ENCODE results near the gene PPP1R2C.
A peak's percentile ranks its signal among the peaks of the same experiment; 100 is the strongest.

Gene PPP1R2C

DNA sequence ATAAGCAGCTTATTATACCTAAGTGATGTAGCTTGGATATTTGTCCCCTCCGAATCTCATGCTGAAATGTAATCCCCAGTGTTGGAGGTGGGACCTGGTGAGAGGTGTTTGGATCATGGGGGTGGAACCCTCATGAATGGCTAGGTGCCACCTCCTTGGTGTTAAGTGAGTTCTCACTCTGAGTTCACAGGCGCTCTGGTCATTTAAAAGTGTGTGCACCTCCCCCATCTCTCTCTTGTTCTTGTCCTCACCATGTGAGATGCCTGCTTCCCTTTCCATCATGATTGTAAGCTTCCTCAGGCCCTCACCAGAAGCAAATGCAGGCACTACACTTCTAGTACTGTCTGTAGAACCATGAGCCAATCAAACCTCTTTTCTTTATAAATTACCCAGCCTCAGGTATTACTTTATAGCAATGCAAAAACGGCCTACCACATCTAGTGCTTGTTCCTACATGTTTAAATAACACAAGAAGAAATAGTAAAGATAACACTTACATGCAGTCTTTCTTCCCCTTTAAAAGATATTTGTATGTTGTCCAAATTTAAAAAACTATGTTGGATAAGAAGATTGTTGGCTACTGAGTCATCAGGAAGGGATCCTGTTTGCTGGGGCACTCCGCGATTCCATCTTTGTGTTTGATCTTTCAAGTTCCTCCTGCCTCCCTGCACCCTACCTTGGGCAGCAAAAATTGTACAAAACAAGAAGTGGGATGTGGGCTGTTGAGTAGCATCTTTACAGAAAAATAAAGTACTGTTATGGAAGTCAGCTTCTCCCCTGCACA, 29.7 kb downstream of the PPP1R2C start:
- DNase-seq, result no peak

GRCh38 chrX:42746606-42747005, 31.4 kb downstream of the PPP1R2C start:
- DNase-seq, result no peak

- no peak for DNase-seq
Observed at GRCh38 chrX:42740456-42740855, 37.5 kb downstream of the PPP1R2C start.

DNA sequence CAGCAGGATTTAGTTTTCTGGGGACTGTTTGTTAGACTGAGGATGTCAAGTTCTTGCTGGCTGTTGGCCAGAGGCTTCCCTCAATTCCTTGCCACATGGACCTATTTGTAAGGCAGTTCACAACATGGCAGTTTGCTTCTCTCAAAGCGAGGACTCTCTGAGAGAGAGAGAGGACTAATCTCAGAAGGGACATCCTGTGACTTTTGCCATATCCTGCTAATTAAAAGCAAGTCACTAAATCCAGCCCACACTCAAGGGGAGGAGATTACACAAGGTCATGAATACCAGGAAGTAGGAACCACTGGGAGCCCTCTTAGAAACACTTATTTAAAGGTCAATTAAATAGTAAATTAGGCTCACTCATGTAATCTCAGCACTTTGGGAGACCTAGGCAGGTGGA, 38.2 kb downstream of the PPP1R2C start:
- no peak for DNase-seq

GRCh38 chrX:42739258-42739657, 38.7 kb downstream of the PPP1R2C start:
- no peak for DNase-seq

- no peak for DNase-seq
Observed at GRCh38 chrX:42738552-42738951, 39.4 kb downstream of the PPP1R2C start.

DNA sequence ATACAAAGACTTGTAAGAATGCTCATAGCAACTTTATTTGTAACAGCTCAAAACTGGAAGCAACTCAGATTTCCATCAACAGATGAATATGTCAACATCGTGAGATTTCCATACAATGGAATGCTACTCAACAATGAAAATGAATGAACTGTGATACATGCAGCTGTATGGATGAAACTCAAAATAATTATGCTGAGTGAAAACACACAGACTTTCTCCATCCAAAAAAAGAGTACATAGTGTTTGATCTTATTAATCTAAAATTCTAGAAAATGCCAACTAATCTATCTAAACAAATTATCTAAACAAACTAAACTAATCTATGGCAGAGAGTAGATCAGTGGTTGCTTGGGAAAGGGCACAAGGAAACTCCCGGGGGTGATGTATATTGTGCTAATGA, 42.7 kb downstream of the PPP1R2C start:
- DNase-seq, result no peak

- DNase-seq, result peak; percentile 75
Observed at GRCh38 chrX:42732506-42732905, 45.5 kb downstream of the PPP1R2C start.

Data from NCI-H446 treated with DMSO at 0.1 percent for 48 hours (cell line).